Neural progenitor cell (in vitro differentiated cells): ENCODE results near the gene STPG4. TPM values are rescaled to one million over a fixed set of nuclear protein-coding genes. Genes with fewer than 3 reads are reported as not detected.

Source experiments
- DNase-seq: peaks from one replicate; pipeline ENCODE4 v3.0.0-alpha.2; 2016; ENCODE audit warnings: low spot score
- H2AFZ ChIP-seq: fragments of 200-600 bp; sonication (generic); replicated peaks from 2 replicates; pipeline ENCODE4 v1.6.1; 2016; ENCODE audit warnings: antibody characterized with exemption
- H3F3A ChIP-seq: fragments of 200-600 bp; sonication (generic); 2 replicates; pipeline ENCODE4 v1.6.1; 2016; ENCODE audit warnings: antibody characterized with exemption, low read depth
- H3K27ac ChIP-seq: fragments of 200-600 bp; sonication (generic); 2 replicates; pipeline ENCODE4 v1.5.1; 2016; ENCODE audit warnings: mild to moderate bottlenecking
- H3K27me3 ChIP-seq: fragments of 200-600 bp; sonication (generic); 2 replicates; pipeline ENCODE4 v1.6.1; 2016; ENCODE audit warnings: mild to moderate bottlenecking, moderate library complexity
- H3K36me3 ChIP-seq: fragments of 200-600 bp; sonication (generic); 2 replicates; pipeline ENCODE4 v1.5.1; 2016
- H3K4me1 ChIP-seq: fragments of 200-600 bp; sonication (generic); 2 replicates; pipeline ENCODE4 v1.6.1; 2016; ENCODE audit warnings: mixed run types
- H3K4me2 ChIP-seq: fragments of 200-600 bp; sonication (generic); 2 replicates; pipeline ENCODE4 v1.6.1; 2016
- H3K4me3 ChIP-seq: fragments of 200-600 bp; sonication (generic); 2 replicates; pipeline ENCODE4 v1.5.1; 2016
- H3K79me2 ChIP-seq: fragments of 200-600 bp; sonication (generic); 2 replicates; pipeline ENCODE4 v1.6.1; 2016; ENCODE audit warnings: low read depth
- H3K9ac ChIP-seq: fragments of 200-600 bp; sonication (generic); 2 replicates; pipeline ENCODE4 v1.6.1; 2016
- H3K9me3 ChIP-seq: fragments of 200-600 bp; sonication (generic); 2 replicates; pipeline ENCODE4 v1.5.1; 2016; ENCODE audit warnings: low read depth
- H4K20me1 ChIP-seq: fragments of 200-600 bp; sonication (generic); 2 replicates; pipeline ENCODE4 v1.6.1; 2016; ENCODE audit warnings: low read depth
- H3K27ac Mint-ChIP-seq: 3 replicates; pipeline ENCODE4 v1.8.0; 2021; ENCODE audit warnings: mixed read lengths
- H3K27me3 Mint-ChIP-seq: 2 replicates; pipeline ENCODE4 v1.8.0; 2022; ENCODE audit warnings: low read depth, mild to moderate bottlenecking, inconsistent platforms, moderate library complexity, mixed read lengths; ENCODE audit not compliant: insufficient read depth
- H3K36me3 Mint-ChIP-seq: 3 replicates; pipeline ENCODE4 v1.8.0; 2021; ENCODE audit warnings: mixed read lengths
- H3K4me1 Mint-ChIP-seq: 3 replicates; pipeline ENCODE4 v1.8.0; 2021; ENCODE audit warnings: mixed read lengths
- H3K4me3 Mint-ChIP-seq: 3 replicates; pipeline ENCODE4 v1.8.0; 2021; ENCODE audit warnings: mild to moderate bottlenecking, moderate library complexity, mixed read lengths
- H3K9me3 Mint-ChIP-seq: 3 replicates; pipeline ENCODE4 v1.8.0; 2020; ENCODE audit warnings: mixed read lengths
- EZH2 ChIP-seq: fragments of 200-600 bp; sonication (generic); IDR thresholded peaks from 2 replicates; pipeline ENCODE4 v1.6.1; 2017; ENCODE audit warnings: antibody characterized with exemption, mild to moderate bottlenecking, moderate library complexity
- EZH2phosphoT487 ChIP-seq: fragments of 200-600 bp; sonication (generic); IDR thresholded peaks from 2 replicates; pipeline ENCODE4 v1.6.1; 2017; ENCODE audit warnings: antibody characterized with exemption
- total RNA-seq: library from RNA; depleted of rRNA; stranded (reverse); fragments of >200 nt; gene quantifications from 2 replicates; pipeline ENCODE4 v1.2.3, GENCODE V29; 2015; ENCODE audit warnings: low replicate concordance
- TF ChIP-seq, protein P1 (sequence below): fragments of 200-600 bp; sonication (generic); IDR thresholded peaks from 2 replicates; pipeline ENCODE4 v1.5.1; 2017; ENCODE audit warnings: antibody characterized with exemption, mild to moderate bottlenecking

The STPG4 gene
- total RNA-seq, 1 donor from 2014 or later = not detected

DNA sequence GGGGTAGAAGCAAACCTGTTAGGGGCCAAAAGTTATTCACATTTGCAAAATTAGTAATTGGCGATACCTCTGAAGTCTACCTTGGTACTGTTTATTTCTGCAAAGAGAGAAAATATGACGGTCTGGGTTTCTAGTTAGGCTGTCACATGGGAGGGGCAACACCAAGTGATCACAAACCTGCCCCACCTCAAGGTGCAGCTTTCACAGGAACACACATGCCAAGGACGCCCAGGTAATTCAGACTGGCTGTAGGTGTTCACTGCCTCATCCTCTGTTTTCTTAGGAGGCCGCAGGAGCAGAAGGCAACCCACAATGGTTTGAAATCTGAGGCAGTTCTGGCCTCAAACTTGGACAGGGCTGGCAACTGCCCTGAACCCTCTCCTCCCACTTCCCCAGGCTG is 56.2 kb downstream of the STPG4 start:
- Mint-ChIP-seq H3K4me1 (peaks cover 30% of the 10 kb centered on the region), H3K36me3 (no peaks in the 10 kb centered on the region), H3K4me3 (no peak overlapping the region), H3K9me3 (peaks cover 21% of the 10 kb centered on the region), H3K27me3 (peaks cover 3% of the 10 kb centered on the region), H3K27ac (peak overlapping the region; percentile 57)
- Histone ChIP-seq H3K4me3 (no peak overlapping the region), H3K27ac (no peak overlapping the region), H2AFZ (no peak overlapping the region), H3K4me2 (no peak overlapping the region), H3K79me2 (no peaks in the 10 kb centered on the region), H3K9ac (no peak overlapping the region), H4K20me1 (no peaks in the 10 kb centered on the region), H3K4me1 (no peaks in the 10 kb centered on the region), H3F3A (no peaks in the 10 kb centered on the region), H3K27me3 (no peaks in the 10 kb centered on the region), H3K36me3 (no peaks in the 10 kb centered on the region), H3K9me3 (no peaks in the 10 kb centered on the region)
- TF ChIP-seq, protein P1, sequence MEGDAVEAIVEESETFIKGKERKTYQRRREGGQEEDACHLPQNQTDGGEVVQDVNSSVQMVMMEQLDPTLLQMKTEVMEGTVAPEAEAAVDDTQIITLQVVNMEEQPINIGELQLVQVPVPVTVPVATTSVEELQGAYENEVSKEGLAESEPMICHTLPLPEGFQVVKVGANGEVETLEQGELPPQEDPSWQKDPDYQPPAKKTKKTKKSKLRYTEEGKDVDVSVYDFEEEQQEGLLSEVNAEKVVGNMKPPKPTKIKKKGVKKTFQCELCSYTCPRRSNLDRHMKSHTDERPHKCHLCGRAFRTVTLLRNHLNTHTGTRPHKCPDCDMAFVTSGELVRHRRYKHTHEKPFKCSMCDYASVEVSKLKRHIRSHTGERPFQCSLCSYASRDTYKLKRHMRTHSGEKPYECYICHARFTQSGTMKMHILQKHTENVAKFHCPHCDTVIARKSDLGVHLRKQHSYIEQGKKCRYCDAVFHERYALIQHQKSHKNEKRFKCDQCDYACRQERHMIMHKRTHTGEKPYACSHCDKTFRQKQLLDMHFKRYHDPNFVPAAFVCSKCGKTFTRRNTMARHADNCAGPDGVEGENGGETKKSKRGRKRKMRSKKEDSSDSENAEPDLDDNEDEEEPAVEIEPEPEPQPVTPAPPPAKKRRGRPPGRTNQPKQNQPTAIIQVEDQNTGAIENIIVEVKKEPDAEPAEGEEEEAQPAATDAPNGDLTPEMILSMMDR = no peak
- no peak for DNase-seq

DNA sequence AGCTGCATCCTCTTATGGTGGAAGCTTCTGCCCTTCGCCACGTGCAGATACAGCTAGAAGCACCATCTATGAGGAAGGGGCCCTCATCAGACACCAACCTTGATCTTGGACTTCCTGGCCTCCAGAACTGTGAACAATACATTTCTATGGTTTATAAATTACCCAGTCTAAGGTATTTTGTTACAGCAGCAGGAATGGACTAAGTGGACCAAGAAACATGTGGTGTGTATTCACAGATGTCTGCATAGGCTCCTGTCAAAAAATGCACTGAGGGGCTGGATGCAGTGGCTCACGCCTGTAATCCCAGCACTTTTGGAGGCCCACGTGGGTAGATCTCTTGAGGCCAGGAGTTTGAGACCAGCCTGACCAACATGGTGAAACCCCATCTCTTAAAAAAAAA is 57.5 kb downstream of the STPG4 start:
- peaks cover 3% of the 10 kb centered on the region for H3K27me3 Mint-ChIP-seq
- H3K9me3 ChIP-seq = no peaks in the 10 kb centered on the region
- no peaks in the 10 kb centered on the region for H3K36me3 Mint-ChIP-seq
- peaks cover 19% of the 10 kb centered on the region for H3K9me3 Mint-ChIP-seq
- no peak overlapping the region for H3K9ac ChIP-seq
- peaks cover 31% of the 10 kb centered on the region for H3K4me1 Mint-ChIP-seq
- DNase-seq = no peak
- H4K20me1 ChIP-seq = no peaks in the 10 kb centered on the region
- H3K27ac ChIP-seq = no peak overlapping the region
- no peaks in the 10 kb centered on the region for H3K27me3 ChIP-seq
- no peaks in the 10 kb centered on the region for H3K4me1 ChIP-seq
- H2AFZ ChIP-seq = no peak overlapping the region
- no peaks in the 10 kb centered on the region for H3K36me3 ChIP-seq
- no peaks in the 10 kb centered on the region for H3F3A ChIP-seq
- H3K4me3 ChIP-seq = no peak overlapping the region
- no peak overlapping the region for H3K27ac Mint-ChIP-seq
- no peaks in the 10 kb centered on the region for H3K79me2 ChIP-seq
- no peak overlapping the region for H3K4me2 ChIP-seq
- TF ChIP-seq EZH2phosphoT487 = no peak
- TF ChIP-seq, protein P1 = no peak
- TF ChIP-seq EZH2 = no peak
- no peak overlapping the region for H3K4me3 Mint-ChIP-seq

DNA sequence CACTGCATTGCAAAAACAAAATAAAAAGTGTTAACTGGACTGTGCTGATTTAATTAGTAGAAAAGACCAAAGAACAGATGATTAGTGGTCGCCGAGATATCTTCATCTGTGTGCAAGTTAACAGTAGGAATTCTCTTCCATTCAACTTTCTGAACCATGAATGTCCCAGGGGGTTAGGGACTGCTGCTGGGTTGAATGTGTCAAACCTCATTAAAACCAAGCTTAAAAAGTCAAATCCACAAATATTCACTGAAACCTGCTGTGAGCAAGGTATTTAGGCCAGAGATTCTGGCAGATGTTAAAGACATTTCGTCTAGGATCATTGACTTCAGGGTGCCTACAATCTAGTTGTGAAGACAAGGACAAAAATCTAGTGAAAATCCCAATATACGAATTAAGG is 58.7 kb downstream of the STPG4 start:
- Histone ChIP-seq H3K79me2 (no peaks in the 10 kb centered on the region), H3K36me3 (no peaks in the 10 kb centered on the region), H3K4me3 (no peak overlapping the region), H3K4me2 (no peak overlapping the region), H3F3A (no peaks in the 10 kb centered on the region), H2AFZ (no peak overlapping the region), H3K4me1 (no peaks in the 10 kb centered on the region), H3K27ac (no peak overlapping the region), H3K9me3 (no peaks in the 10 kb centered on the region), H4K20me1 (no peaks in the 10 kb centered on the region), H3K27me3 (no peaks in the 10 kb centered on the region), H3K9ac (no peak overlapping the region)
- no peaks in the 10 kb centered on the region for H3K36me3 Mint-ChIP-seq
- peaks cover 10% of the 10 kb centered on the region for H3K9me3 Mint-ChIP-seq
- no peak overlapping the region for H3K4me3 Mint-ChIP-seq
- peak; percentile 34 for DNase-seq
- peak overlapping the region; percentile 13 for H3K27ac Mint-ChIP-seq
- H3K27me3 Mint-ChIP-seq = peaks cover 3% of the 10 kb centered on the region
- peaks cover 31% of the 10 kb centered on the region for H3K4me1 Mint-ChIP-seq
- no peak for TF ChIP-seq EZH2
- no peak for TF ChIP-seq EZH2phosphoT487
- TF ChIP-seq, protein P1 = no peak
